Measurements from ENCODE around the gene RAD1.

DNA sequence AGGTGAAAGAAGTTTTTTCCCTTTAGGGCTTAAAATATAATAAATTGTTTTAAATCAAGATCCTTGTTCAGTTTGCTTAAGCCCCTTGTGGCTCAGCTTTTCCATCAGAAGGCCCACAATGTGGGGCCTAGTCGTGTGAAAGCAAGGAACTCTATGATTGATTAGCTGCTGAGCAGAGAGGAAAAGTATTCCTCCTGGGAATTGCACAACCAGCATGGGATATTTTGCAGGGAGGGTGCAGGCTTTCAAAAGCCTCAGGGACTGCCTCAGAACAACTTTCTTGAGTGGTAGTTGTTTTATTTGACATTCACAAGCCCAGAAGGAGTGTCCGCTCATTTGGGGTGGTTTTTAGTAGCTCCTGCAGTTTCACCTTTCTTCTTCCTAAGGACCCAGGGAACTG, 56.5 kb downstream of the RAD1 start:
- TF ChIP-seq POLR2A (IDR thresholded peaks at IDR 0.05; ENCODE audit: low read length), result no peak
- no peak for TF ChIP-seq GATA1 (IDR thresholded peaks at IDR 0.05; ENCODE audit: low read depth, low read length)
